ENCODE results near the gene MIOS.

Gene MIOS

DNA sequence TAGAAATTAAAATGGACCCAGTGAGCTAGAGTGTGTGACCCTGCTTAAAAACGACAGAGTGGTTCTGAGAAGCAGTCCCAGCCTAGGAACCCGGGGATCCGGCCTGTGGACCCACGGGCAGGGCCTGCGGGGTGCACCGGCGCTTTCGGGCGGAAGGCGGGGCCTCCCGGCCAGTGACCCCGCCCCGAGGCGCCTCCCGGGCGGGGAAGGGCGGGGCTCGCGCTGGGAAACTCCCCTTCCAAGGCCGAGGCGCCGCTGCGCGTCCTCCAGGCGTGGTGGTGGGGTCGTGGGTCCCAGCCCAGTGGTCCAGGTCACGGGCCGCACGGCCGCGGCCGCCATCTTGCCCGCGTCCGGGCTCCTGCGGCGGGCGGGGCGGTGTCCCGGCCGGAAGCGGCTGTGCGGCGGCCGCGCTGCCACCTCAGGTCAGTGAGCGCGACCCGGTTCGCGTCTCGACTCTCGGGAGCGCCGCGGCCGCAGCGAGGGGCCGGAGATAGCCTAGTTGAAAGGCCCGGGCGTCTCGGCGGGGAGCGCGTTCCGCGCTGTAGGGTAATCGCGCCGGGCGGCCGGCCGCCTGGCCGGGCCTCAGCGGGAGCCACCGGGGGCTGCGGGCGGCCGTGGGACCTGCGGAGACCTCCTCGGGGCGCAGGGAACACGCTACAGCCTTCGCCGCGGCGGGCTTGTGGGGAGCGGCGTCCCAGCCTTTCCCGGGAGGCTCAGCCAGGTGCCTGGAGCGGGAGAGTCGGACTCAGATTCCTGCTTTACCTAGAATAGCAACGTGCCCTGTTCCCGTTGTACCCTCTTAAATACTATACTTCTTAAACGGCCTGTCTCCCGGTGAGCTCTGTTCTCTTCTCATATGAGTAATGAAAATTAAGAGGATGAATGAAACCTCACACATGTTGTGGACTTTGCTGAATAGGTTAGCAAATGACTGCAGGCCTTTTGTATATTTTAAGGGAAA is at the start of gene MIOS:
MIOS (plus strand) TSS at position 234 of the 961 bp plus-strand sequence. CDS start 5,592 bp downstream, outside the sequence.
- peak; percentile 87 for DNase-seq

GRCh38 chr7:7517754-7518153 is 48.9 kb upstream of the MIOS start:
- DNase-seq: no peak

DNA sequence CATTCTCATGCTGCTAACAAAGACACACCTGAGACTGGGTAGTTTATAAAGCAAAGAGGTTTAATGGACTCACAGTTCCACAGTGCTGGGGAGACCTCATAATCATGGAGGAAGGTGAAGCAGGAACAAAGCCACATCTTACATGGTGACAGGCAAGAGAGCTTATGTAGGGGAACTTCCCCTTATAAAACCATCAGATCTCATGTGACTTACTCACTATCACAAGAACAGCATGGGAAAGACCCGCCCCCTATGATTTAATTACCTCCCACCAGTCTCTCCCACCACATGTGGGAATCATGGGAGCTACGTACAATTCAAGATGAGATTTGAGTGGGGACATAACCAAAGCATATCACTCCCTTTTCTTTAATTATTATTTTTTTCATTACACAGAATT is 47.6 kb upstream of the MIOS start:
- no peak for DNase-seq

DNA sequence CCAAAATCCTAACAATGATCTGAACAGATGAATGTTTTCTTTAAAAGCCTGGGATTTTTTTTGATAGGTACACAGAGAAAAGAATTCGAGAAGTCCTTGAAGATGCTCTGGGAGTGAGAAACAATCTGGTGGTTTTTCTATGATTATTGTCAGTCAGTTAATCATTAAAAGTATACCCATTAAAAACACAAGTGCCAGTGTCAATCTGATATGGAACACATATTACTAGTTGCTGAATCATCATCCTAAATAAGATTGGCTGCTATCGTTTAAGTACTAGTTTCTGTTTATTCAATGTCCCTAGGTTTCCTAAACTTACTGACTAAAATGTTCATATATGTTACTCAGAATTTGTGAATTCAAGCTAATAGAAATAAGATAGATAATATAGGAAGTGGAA is 47.2 kb upstream of the MIOS start:
- DNase-seq: no peak

DNA sequence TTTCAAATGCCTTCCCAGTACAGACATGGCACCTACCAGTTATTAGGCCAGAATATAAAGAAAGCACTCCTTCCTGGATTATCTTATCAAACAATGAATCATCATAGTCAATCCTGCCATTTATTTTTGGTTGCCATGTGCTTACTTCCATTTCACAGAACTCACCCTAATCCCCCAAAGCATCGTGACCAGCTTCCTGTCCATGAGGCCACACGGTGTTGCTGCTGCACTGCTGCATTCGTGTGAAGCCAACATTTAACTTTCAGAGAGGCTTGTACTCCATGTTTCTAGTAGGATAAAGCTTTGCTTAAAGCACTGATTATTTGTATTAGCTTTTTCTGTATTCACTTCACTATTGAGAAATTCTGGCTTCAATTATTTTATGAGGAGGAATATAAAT is 45.4 kb upstream of the MIOS start:
- no peak for DNase-seq

DNA sequence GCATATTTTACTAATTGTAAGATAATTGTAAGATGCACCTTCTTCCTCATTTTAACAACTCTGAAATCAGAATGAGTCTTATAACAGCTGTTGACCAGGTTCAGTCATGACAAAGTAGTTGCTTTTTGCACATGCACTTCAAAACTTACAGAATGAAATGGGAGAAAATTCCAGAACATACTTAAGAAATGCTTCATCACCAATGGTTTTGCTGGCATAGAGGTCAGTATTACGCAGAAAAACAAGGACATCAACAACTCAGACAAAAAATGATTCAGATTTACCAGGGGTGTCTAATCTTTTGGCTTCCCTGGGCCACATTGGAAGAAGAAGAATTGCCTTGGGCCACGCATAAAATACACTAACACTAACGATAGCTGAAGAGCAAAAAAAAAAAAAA is 44.3 kb upstream of the MIOS start:
- DNase-seq: no peak

DNA sequence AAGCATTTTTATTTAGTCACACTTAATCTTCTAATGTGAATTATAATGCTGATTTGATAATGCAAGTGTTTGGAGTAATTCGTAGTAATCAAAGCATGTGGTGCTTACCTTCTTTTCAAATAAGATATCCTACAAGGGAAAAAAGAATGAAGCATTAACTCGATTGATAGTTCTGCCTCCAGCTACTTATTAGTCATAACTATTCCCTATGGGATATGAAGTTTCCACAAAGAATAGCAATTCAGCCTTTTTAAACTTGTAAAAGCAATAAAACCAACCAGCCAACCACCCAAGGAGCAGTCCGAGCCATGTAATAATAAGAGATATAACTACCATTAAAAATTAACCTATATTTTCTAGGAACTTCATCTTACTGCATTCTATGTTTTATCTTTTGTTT is 42.6 kb upstream of the MIOS start:
- DNase-seq: no peak

- no peak for DNase-seq
These were observed 40.7 kb upstream of the MIOS start for GRCh38 chr7:7526006-7526405.

- no peak for DNase-seq
These were observed 39.6 kb upstream of the MIOS start for GRCh38 chr7:7527047-7527446.

- DNase-seq: no peak
These were observed 37.4 kb upstream of the MIOS start for GRCh38 chr7:7529328-7529727.

DNA sequence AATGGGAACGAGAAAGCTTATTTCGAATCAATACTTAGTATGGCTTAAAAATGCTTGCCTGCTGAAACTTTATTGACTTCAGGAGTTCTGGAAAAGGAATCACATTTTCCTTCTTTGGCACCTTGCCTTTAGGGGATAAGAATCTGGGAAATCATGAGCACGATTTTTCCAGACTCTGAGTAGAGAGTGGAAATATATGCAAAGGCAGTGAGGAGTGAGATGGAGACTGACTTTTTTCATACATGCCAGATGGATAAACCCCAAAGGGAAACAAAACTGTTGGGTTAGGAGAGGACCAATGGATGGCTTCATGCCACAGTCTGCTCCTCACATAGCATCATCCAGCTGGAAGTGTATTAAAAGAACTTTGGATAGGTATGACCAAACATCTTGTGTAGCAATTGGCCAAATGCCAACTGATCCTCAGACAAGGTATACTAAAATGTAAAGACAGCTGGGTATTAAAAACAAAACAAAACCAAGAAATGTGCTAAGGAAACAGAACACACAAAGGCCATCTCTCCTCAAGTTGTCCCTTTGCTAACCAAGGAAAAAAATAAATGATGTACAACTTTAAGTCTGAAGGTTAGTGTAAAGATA is 32.8 kb upstream of the MIOS start:
- DNase-seq: no peak

DNA sequence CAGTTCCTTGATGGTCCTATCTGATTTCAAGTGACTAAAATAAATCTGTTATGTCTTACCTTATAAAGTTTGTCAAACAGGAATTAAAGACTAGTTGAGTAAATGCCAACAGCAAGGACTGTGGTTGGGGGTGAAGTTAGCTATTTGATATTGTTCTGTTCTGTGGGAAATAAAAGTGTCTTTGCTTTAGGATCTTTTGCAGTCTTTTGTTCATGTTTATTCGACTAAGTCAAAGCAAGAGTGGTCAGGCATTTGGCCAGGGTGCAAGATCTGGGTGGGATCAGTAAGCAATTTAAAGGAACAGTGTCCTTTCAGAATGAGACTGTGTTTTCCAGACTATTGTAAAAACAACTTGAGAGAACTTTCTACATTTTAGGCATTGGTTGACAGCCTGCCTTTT is 31.0 kb upstream of the MIOS start, which contains the start of gene COL28A1:
COL28A1 (minus strand) TSS at position 183 of the 400 bp plus-strand sequence. CDS start 2,998 bp downstream, outside the sequence.
- no peak for DNase-seq

GRCh38 chr7:7536396-7537019 is 30.2 kb upstream of the MIOS start:
- no peak for DNase-seq

GRCh38 chr7:7537711-7538110 is 29.0 kb upstream of the MIOS start:
- DNase-seq: no peak

GRCh38 chr7:7539152-7539551 is 27.5 kb upstream of the MIOS start:
- no peak for DNase-seq

DNA sequence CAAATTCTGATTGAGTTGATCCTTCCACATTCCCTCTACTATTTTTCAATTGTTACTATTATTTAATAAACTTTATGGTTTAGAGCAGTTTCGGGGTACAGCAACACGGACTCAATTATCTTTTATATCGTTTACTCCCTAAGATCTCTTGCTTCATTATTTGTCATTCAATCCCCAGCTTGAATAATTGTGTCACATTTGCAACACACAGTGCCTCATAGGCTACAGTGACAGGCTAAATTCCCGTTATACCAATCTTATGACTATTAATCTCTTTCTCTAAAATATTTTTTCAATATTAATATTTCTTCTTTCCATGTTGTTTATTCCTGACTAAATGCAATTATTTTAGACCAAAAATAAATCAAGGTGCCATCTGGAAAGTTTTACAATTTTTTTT is 27.0 kb upstream of the MIOS start:
- DNase-seq: no peak

DNA sequence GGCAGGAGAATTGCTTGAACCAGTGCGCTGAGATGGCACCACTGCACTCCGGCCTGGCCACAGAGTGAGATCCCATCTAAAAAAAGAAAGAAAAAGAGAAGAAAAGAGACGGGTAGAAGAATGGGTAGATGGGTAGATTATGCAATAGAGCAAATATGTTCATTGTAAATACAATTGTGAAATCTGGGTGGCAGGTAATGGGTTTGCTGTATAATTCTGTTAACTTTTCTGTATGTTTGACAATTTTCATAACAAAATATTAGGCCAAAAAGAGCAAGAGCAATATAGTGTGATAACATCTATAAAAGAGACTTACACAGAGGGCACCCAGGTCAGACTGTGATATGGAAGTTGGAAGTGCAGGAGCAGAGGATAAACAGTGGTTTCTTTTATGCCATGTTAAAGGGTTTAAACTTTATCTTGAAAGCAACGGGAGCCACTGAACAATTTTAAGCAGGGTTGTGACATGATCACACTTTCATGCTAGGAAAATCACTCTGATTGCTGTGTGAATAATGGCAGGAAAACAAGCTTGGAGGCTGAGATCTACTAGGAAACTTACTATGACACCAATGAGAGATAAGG is 24.3 kb upstream of the MIOS start:
- DNase-seq: no peak

DNA sequence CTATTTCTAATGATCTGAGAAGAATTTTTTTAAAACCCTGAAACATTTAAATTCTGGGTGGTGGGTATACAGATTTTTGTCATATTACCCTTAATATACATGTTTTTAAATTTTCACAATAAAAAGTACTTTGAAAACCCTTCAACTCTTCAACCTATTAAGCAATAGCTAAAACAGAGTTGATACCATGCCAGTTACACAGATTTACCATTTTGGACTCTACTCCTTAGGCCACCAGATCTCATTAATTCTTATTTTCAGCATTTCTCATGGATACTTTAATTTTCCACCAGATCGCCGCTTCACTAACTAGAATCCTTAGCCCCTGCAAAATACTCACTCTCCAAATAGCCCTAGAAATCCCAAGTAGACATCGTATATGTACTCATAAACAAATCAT is 18.3 kb upstream of the MIOS start:
- DNase-seq: no peak

DNA sequence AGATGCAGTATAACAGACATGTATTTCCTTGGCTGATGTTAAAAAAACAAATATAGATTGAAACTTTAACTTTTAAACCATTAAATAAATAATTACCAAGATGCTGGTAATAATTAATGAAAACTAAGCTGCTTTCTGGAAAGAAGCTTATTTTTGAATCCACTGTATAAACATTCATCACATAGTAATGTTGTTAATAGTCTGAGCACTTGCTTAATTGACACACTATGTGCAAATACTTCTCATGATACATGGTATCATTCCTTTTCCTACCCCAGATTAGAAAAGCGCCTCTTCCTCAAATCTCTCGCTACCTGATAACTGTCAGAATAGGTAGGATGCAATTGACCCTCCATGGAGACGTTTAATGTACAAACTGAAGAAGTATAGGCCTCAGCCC is 16.0 kb upstream of the MIOS start:
- no peak for DNase-seq

GRCh38 chr7:7552199-7552598 is 14.5 kb upstream of the MIOS start:
- no peak for DNase-seq

- DNase-seq: no peak
These were observed 13.3 kb upstream of the MIOS start for GRCh38 chr7:7553386-7553785.

- no peak for DNase-seq
These were observed 12.7 kb upstream of the MIOS start for GRCh38 chr7:7554021-7554432.
